ENCODE measurements around the gene EXOSC9. TPM values are rescaled to one million over a fixed set of nuclear protein-coding genes. Genes with fewer than 3 reads are reported as not detected.

The EXOSC9 gene
- total RNA-seq, 1 donor from 2014 or later, result 10.4 TPM

- intact Hi-C loops (cut with micrococcal nuclease), result no loop called here
- TF ChIP-seq CTCF (IDR thresholded peaks at IDR 0.05; ENCODE audit: borderline replicate concordance), result no peak
Measured at GRCh38 chr4:121824171-121824527, 23.0 kb downstream of the EXOSC9 start.

GRCh38 chr4:121824950-121825349 lies 23.8 kb downstream of the EXOSC9 start:
- no peak for TF ChIP-seq CTCF (IDR thresholded peaks at IDR 0.05; ENCODE audit: borderline replicate concordance)
- H3K36me3 ChIP-seq, result peaks cover 19% of the 10 kb centered on the region
- H3K4me3 ChIP-seq, result no peak overlapping the region
- no peak for DNase-seq
- H3K27ac ChIP-seq (replicated peaks), result no peak overlapping the region
- intact Hi-C loops (cut with micrococcal nuclease), result no loop called here
- H3K27me3 ChIP-seq (ENCODE audit: low read depth), result no peaks in the 10 kb centered on the region
- H3K4me1 ChIP-seq, result peaks cover 13% of the 10 kb centered on the region
- no peaks in the 10 kb centered on the region for H3K9me3 ChIP-seq (replicated peaks)

More at GRCh38 chr4:121824171-121824527, 23.0 kb downstream of the EXOSC9 start:
- H3K9me3 ChIP-seq (replicated peaks), result no peaks in the 10 kb centered on the region
- peaks cover 13% of the 10 kb centered on the region for H3K4me1 ChIP-seq
- DNase-seq, result no peak
- no peaks in the 10 kb centered on the region for H3K27me3 ChIP-seq (ENCODE audit: low read depth)
- peak overlapping the region; percentile 79 for H3K27ac ChIP-seq (replicated peaks)
- peak overlapping the region; percentile 75 for H3K4me3 ChIP-seq
- H3K36me3 ChIP-seq, result peaks cover 11% of the 10 kb centered on the region

GRCh38 chr4:121827853-121828252 lies 26.7 kb downstream of the EXOSC9 start:
- no peak for TF ChIP-seq CTCF (IDR thresholded peaks at IDR 0.05; ENCODE audit: borderline replicate concordance)
- H3K27me3 ChIP-seq (ENCODE audit: low read depth), result no peaks in the 10 kb centered on the region
- peaks cover 12% of the 10 kb centered on the region for H3K4me1 ChIP-seq
- no peak overlapping the region for H3K27ac ChIP-seq (replicated peaks)
- intact Hi-C loops (cut with micrococcal nuclease), result no loop called here
- H3K9me3 ChIP-seq (replicated peaks), result no peaks in the 10 kb centered on the region
- no peak for DNase-seq
- H3K4me3 ChIP-seq, result no peak overlapping the region
- peaks cover 38% of the 10 kb centered on the region for H3K36me3 ChIP-seq

- Histone ChIP-seq H3K27ac (replicated peaks) (no peak overlapping the region), H3K4me1 (peaks cover 1% of the 10 kb centered on the region), H3K27me3 (ENCODE audit: low read depth) (no peaks in the 10 kb centered on the region), H3K4me3 (no peak overlapping the region), H3K9me3 (replicated peaks) (no peaks in the 10 kb centered on the region), H3K36me3 (peaks cover 43% of the 10 kb centered on the region)
- intact Hi-C loops (cut with micrococcal nuclease), result no loop called here
- no peak for DNase-seq
- no peak for TF ChIP-seq CTCF (IDR thresholded peaks at IDR 0.05; ENCODE audit: borderline replicate concordance)
Measured at GRCh38 chr4:121829511-121829910, 28.4 kb downstream of the EXOSC9 start.

- no peak for DNase-seq
- no peak overlapping the region for H3K27ac ChIP-seq (replicated peaks)
- intact Hi-C loops (cut with micrococcal nuclease), result no loop called here
- H3K36me3 ChIP-seq, result peaks cover 68% of the 10 kb centered on the region
- H3K9me3 ChIP-seq (replicated peaks), result no peaks in the 10 kb centered on the region
- no peaks in the 10 kb centered on the region for H3K4me1 ChIP-seq
- no peak overlapping the region for H3K4me3 ChIP-seq
- TF ChIP-seq CTCF (IDR thresholded peaks at IDR 0.05; ENCODE audit: borderline replicate concordance), result no peak
- H3K27me3 ChIP-seq (ENCODE audit: low read depth), result no peaks in the 10 kb centered on the region
Measured at GRCh38 chr4:121838136-121838535, 37.0 kb downstream of the EXOSC9 start.

GRCh38 chr4:121842862-121843261 lies 41.7 kb downstream of the EXOSC9 start:
- Histone ChIP-seq H3K27ac (replicated peaks) (no peak overlapping the region), H3K27me3 (ENCODE audit: low read depth) (no peaks in the 10 kb centered on the region), H3K36me3 (peaks cover 77% of the 10 kb centered on the region), H3K9me3 (replicated peaks) (no peaks in the 10 kb centered on the region), H3K4me3 (no peak overlapping the region), H3K4me1 (no peaks in the 10 kb centered on the region)
- DNase-seq, result no peak
- TF ChIP-seq CTCF (IDR thresholded peaks at IDR 0.05; ENCODE audit: borderline replicate concordance), result no peak
- intact Hi-C loops (cut with micrococcal nuclease), result no loop called here

Data from left ventricle myocardium inferior (tissue), 1 donor.